Bronchial epithelial cell (primary cell): ENCODE results near the gene TLL1. TPM values are rescaled to one million over a fixed set of nuclear protein-coding genes. Genes with fewer than 3 reads are reported as not detected.

ENCODE experiments used
- DNase-seq: peaks from one replicate; pipeline ENCODE4 v3.0.0-alpha.2; 2010; ENCODE audit warnings: low read depth
- FAIRE-seq: peaks from 2 replicates; lab custom pipeline; 2011; peaks lifted over from hg19 to GRCh38; lab: Jason Lieb, UNC
- H3K27me3 ChIP-seq: 2 replicates; pipeline ENCODE4 v1.5.1; 2011; ENCODE audit warnings: low read length; ENCODE audit not compliant: control insufficient read depth, insufficient read depth
- H3K36me3 ChIP-seq: 2 replicates; pipeline ENCODE4 v1.5.1; 2011; ENCODE audit warnings: low read length; ENCODE audit not compliant: control insufficient read depth, insufficient read depth
- H3K4me3 ChIP-seq: 2 replicates; pipeline ENCODE4 v1.5.1; 2011; ENCODE audit warnings: mild to moderate bottlenecking, low read depth, low read length, control low read depth
- CTCF ChIP-seq: IDR thresholded peaks from 2 replicates; pipeline ENCODE4 v1.5.1; 2011; ENCODE audit warnings: mild to moderate bottlenecking, moderate library complexity, low read length, control low read depth, inconsistent platforms; ENCODE audit not compliant: insufficient read depth, severe bottlenecking
- total RNA-seq: library from RNA; depleted of rRNA; stranded (reverse); fragments of >200 nt; gene quantifications from 2 replicates; pipeline ENCODE4 v1.2.1, GENCODE V29; 2014

Gene TLL1
- total RNA-seq, 1 donor from 2014 or later, result 0.53 TPM

GRCh38 chr4:166039822-166040221 lies 166.8 kb downstream of the TLL1 start:
- TF ChIP-seq CTCF, result no peak
- Histone ChIP-seq H3K4me3 (no peak overlapping the region), H3K36me3 (no peaks in the 10 kb centered on the region), H3K27me3 (no peaks in the 10 kb centered on the region)
- FAIRE-seq, result no peak
- DNase-seq, result no peak

GRCh38 chr4:166042510-166043055 lies 169.5 kb downstream of the TLL1 start:
- Histone ChIP-seq H3K36me3 (no peaks in the 10 kb centered on the region), H3K4me3 (no peak overlapping the region), H3K27me3 (no peaks in the 10 kb centered on the region)
- no peak for FAIRE-seq
- DNase-seq, result no peak
- no peak for TF ChIP-seq CTCF

GRCh38 chr4:166043801-166044200 lies 170.8 kb downstream of the TLL1 start:
- no peaks in the 10 kb centered on the region for H3K27me3 ChIP-seq
- no peak for TF ChIP-seq CTCF
- FAIRE-seq (no peak), DNase-seq (no peak)
- no peak overlapping the region for H3K4me3 ChIP-seq
- H3K36me3 ChIP-seq, result no peaks in the 10 kb centered on the region

GRCh38 chr4:166044871-166045270 lies 171.8 kb downstream of the TLL1 start:
- no peaks in the 10 kb centered on the region for H3K27me3 ChIP-seq
- no peaks in the 10 kb centered on the region for H3K36me3 ChIP-seq
- FAIRE-seq (no peak), DNase-seq (peak; percentile 77)
- no peak for TF ChIP-seq CTCF
- H3K4me3 ChIP-seq, result no peak overlapping the region

- Histone ChIP-seq H3K27me3 (no peaks in the 10 kb centered on the region), H3K36me3 (no peaks in the 10 kb centered on the region), H3K4me3 (no peak overlapping the region)
- DNase-seq (no peak), FAIRE-seq (no peak)
- no peak for TF ChIP-seq CTCF
Observed at GRCh38 chr4:166045457-166045856, 172.4 kb downstream of the TLL1 start.

- FAIRE-seq (no peak), DNase-seq (no peak)
- H3K36me3 ChIP-seq, result no peaks in the 10 kb centered on the region
- no peak overlapping the region for H3K4me3 ChIP-seq
- no peaks in the 10 kb centered on the region for H3K27me3 ChIP-seq
- no peak for TF ChIP-seq CTCF
Observed at GRCh38 chr4:166049036-166049435, 176.0 kb downstream of the TLL1 start.
